GM21576 (cell line): ENCODE data around the gene IGF1R.

Experiments
- ATAC-seq: cut with Tn5 transposase; IDR thresholded peaks from one replicate; pipeline ENCODE4 v1.9.1; 2021; ENCODE audit warnings: mild to moderate bottlenecking, moderate library complexity; ENCODE audit not compliant: unreplicated experiment

IGF1R gene

GRCh38 chr15:98703126-98703685 lies 54.9 kb downstream of the IGF1R start:
- no peak for ATAC-seq

DNA sequence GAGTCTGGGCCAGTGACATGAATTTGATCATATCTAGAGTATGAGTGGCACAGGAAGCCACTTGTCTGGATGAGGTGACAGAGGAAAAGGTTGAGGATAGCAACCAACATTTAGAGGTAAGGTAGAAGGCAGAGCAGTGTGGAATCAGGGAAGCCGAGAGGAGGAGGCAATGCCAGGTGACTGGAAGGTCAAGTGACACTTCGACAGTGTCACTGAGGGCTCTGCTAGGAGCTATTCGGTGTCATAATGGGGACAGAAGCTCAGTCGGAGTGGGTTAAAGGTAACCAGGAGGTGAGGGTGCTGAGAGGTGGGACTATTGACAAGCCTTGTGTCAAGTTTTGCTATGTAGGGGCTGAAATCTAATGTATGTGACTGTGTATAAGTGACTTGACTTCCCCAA lies 56.7 kb downstream of the IGF1R start:
- no peak for ATAC-seq

DNA sequence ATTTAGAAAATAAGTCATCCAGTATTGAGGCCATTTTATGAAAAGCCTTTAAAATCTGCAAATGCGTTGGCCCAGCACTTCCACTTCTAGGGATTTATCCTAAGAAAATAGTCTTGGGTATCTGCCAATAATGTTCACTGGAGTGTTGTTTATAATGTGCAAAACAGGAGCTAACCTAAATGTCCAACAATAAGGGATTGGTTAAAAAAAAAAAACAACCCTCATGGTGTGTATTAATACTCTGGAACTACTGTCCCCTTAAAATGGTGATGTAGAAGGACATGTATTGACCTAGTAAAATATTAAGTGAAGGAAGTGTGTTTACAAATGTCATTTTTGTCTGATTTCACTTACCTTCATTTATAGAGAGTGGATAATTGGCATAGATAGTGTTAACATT lies 58.0 kb downstream of the IGF1R start:
- ATAC-seq: no peak

GRCh38 chr15:98706986-98707385 lies 58.6 kb downstream of the IGF1R start:
- no peak for ATAC-seq

DNA sequence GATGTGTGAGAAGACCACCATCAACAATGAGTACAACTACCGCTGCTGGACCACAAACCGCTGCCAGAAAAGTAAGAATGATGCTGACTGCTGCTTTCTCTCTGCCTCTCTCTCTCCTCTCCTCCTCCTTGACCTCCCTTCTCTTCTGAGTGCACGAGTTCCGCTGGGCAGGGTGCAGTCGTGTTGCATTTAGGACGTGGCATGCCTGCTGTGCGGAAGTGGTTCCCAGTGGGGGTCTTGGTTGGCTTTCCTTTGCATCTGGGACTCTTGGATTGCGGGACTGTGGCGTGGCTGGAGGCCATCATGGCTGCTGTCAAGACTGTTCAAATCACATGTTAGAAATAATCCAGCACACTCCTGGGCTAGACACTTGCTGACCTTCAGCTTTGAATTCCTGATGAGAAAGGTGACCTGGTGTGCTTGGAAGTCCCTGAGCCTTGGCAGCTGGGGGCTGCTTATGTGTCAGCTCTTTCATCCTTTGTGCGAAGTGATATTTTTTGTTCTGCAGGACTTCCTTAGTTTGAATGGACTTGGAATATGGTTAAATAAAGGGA lies 59.8 kb downstream of the IGF1R start:
- no peak for ATAC-seq

DNA sequence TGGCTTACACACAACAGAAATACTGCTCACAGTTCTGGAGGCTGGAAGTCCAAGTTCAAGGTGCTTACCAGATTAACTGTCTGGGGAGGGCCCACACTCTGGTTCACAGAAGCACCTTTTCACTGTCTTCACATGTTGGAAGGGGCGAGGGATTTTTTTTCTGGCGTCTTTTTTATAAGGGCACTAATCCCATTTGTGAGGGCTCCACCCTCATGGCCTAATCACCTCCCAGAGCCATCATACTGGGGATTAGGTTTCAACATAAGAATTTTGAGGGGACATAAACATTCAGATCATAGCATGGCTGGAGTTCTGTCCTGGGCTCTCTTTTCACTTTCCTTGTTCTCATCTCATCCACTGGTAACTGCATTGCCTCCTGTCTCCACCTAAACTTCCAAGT lies 63.5 kb downstream of the IGF1R start:
- ATAC-seq: no peak

DNA sequence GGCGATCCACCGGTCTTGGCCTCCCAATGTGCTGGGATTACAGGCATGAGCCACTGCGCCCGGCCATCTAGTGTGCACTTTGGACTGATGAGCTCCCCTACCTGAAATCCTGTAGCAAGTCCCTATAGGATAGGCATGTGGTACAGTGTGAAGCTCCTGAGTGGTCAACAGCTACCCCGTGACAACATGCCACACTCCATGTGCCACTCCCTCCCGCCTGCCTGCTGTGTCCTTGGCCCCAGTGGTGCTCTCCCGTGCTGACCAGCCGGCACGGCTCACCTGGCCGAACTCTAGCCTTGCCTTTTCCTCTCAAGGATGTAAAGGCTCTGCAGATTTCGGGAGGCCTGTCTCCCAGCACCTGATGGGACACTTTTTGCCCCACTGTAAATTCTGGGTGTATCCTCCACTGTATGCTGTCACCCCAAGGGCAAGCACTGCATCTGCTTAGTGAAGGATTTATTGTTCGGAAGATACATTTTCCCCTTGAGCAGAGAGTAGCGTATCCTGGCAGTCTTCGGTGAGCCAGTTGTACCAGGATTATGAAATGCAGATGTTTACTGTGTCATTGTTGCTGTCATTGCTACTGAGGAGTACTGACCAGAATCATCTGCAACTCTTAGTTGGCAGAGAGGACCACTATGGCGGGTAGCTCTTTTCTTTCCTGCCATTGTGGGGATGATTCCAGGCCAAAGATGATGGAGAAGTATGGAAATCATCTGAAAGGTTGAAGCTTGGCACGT lies 64.7 kb downstream of the IGF1R start:
- no peak for ATAC-seq

DNA sequence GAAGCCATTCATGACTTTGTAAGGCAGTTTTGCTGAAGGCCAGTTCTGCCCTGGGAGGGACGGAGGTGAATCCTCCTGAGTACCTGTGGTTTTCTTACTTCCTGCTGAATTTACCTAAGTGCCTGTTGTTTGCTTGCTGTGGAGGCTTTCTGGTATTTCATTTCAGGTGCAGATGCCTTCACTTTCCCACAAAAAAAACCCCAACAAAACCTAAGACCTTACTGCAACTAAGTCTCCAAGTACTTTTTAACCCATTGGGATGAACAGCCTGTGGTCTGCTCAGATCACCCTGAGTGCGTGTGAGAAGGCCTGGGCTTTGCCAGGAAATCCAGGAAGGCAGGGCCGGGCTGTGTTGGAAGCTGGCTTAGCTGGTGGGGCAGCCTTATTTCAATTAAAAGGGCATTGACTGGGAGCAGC lies 65.3 kb downstream of the IGF1R start:
- no peak for ATAC-seq

DNA sequence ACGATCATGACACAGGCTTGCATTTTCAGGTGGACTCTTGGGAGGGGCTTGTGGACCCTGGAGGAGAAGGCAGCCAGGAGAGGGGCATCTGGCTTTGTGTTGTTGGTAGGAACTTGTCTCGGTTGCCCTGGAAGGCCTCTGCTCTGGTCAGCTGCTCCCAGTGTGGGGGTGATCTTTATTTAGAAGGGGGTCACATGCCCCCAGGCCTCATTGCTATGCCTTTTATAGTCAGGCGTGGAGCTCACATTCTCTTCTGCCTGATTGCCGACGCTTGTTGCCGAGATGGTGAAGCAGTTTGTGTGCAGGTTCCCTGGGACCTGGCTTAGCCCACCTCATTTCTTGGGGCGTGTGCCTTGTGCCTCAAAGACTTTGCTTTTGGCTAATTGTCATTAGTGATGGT lies 66.6 kb downstream of the IGF1R start:
- no peak for ATAC-seq

DNA sequence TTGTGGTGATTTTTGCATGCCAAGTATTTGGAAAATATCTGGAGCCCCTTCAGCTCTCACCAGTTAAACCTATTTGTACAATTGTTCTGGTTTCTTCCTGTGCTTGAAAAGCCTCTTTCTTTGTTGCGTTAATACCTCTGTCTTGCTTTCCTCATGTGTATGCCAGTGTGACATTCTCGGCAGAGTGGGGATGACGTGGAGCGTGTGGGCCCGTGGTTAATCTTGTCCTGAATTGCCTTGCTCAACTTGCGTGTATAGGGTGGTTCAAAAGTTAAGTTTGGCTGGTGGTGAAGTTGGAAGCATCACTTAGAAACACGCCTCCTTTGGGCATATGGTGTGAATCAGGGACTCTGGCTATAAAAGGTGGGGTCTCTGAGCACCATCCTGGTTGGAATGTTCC lies 67.1 kb downstream of the IGF1R start:
- no peak for ATAC-seq

GRCh38 chr15:98715890-98716443 lies 67.6 kb downstream of the IGF1R start:
- no peak for ATAC-seq

DNA sequence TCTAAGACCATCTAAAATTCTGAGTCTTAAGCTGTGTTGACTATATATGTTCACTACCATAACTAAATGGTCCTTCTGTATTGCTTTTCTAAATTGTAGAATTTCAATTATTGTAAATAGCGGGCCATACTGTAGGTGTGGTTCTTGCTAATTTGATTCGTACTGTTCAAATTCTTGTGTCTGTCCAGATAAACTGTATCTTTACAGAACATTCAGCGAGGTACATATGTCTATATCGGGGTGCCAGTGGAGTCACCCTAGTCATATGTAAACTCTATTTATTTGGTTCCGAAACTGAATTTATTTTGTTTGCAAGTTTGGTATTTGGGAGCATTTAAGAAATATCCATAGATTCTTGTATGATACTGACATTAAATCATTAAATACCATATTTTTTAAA lies 69.0 kb downstream of the IGF1R start:
- ATAC-seq: no peak

DNA sequence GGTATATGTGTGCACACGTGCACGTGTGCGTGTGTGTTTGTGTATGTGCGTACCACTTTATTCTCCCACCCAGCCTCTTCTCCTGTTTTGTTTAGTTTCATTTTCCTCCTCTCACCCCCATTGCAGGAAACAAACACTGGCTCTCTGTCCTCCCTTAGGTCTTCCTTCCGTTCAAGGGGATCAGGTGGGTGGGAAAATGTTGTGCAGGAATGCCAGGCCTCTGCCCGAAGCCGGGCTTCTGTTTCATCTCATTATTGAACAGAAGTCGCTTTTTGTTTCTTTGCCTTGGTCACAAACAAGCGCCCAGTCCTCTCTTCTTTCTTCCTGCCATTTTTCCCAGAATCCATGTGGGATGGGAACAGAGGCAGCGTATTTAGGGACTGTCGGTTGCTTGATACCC lies 69.6 kb downstream of the IGF1R start:
- no peak for ATAC-seq

GRCh38 chr15:98718426-98719136 lies 70.2 kb downstream of the IGF1R start:
- ATAC-seq: no peak

GRCh38 chr15:98719137-98719740 lies 70.9 kb downstream of the IGF1R start:
- ATAC-seq: no peak

GRCh38 chr15:98720031-98720430 lies 71.7 kb downstream of the IGF1R start:
- ATAC-seq: no peak

DNA sequence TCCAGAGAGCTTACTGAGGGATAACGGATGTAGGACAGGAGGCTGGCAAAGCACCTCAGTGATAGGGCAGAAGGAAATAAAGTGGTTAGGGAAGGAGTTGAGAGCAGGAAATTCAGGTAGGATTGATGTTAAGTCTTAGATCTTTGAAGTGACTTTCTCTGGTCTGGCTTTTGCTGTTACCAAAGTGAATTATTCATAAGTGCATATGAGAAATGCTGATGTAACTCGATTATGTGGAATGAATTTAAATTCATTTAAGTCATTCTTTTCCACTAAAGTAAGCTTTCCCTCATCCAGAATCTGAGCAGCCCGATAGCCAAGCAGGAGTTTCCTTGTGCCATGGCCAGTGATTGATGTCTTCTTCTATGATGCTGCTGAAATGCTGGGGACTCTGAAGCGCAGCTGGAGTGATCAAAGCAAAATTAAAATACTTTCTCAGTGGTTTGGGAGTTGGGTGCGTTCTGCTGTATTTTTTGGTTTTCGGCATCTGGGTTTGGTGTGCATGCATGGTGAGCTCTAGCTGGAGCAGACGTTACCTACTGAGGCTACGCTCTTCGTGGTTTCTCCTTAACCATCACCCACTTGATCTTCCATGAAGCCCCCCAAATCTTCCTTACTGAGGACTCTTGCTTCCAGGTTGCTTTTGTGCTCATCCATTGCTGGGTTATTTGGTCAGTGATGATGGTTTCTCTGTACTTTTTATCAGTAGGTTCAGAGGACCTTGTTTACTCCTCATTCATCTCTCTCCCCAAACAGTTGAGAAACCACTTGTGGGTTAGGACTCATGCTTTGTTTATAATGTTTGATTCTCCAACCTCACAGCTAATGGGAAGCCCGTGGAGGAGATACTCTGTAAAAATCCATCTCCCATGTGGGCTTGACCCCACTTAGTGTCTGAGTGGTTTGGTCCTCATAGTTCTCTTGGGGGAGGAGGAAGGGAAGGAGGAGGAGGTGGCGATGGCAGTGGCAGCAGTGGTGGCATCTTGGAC lies 72.5 kb downstream of the IGF1R start:
- ATAC-seq: no peak

- no peak for ATAC-seq
These were observed 73.9 kb downstream of the IGF1R start for GRCh38 chr15:98722209-98722608.

GRCh38 chr15:98722645-98723044 lies 74.3 kb downstream of the IGF1R start:
- ATAC-seq: no peak

GRCh38 chr15:98723195-98723594 lies 74.9 kb downstream of the IGF1R start:
- no peak for ATAC-seq
